GM18498 (cell line): Measurements from ENCODE around the gene TP63.

Source experiments
- ATAC-seq: cut with Tn5 transposase; IDR thresholded peaks from one replicate; pipeline ENCODE4 v1.9.1; 2021; ENCODE audit warnings: mild to moderate bottlenecking, moderate library complexity; ENCODE audit not compliant: unreplicated experiment

TP63 gene

DNA sequence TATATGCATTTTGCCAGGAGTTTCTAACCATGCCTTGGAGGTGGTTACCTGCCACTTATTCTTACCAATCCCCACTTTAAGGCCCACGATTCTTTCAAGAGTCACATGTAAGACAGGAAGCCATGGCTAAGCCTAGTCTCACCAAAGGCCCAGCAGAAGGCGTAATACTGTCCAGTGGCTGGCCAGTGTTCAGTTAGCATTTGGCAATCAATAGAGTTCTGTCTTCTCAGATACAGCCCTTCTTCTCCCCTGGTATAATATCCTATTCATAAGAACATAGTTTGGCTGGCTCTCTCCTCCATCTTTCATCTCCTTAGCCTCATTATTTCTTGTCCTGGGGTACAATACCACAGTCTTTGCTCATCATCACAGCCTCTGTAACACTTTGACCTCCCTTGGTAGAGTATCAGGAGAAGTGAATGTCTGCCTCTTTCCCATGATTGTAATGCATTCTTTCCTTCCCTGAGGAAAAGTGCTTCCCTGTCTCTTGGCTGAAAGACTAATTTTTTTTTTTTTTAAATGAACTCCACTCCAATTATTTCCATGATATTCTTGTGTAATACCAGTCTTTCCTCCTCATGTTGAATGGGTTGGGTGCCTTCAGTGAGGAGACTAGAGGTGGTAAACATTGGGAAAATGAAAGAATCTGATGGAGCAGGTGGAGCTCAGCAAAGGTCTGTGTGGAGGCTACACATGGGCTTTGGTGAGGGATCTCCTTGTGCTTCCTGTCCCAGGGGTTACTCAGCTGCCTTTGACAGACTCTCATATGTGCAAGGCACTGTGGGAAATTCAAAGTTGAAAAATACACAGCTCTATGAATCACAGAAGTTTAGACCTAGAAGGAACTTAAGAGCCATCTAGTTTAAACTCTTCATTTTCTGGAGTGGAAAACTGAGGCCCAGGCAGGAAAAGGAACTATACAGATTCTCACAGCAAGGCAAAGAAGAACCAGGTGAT lies 271.3 kb downstream of the TP63 start:
- ATAC-seq: no peak

DNA sequence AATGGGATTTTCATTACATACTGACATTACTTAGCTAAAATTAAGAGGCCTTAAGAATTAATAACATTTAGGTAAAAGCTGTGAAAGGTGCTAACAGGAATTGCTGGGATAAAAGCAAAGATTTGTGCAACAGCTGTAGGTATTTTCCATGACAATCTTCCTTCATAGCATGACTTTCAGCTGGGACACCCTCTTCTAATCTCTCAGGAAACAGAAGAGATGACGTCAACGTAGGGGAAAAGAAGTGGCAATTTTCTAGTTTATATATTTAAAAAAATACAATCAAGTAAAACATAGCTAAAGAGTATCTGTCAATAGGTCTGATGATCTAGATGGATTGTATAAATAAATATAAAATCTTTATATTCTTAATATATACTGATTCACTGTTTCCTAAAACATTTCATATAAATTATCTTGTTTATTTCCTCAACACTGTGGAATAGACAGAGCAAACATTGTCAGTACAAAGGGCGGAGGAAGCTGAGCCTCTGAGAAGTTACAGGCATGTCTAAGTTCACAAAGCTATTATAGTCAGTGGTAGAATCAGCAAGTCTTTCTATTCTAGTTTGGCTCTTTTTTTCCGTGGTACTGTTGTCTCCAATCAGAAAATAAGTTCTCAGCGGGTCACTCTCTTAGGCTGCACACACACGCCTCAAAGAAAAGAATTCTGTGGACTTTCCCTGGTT lies 272.5 kb downstream of the TP63 start:
- ATAC-seq: no peak

GRCh38 chr3:189907803-189908202 lies 276.6 kb downstream of the TP63 start:
- no peak for ATAC-seq

GRCh38 chr3:189908646-189909045 lies 277.5 kb downstream of the TP63 start:
- ATAC-seq: no peak

DNA sequence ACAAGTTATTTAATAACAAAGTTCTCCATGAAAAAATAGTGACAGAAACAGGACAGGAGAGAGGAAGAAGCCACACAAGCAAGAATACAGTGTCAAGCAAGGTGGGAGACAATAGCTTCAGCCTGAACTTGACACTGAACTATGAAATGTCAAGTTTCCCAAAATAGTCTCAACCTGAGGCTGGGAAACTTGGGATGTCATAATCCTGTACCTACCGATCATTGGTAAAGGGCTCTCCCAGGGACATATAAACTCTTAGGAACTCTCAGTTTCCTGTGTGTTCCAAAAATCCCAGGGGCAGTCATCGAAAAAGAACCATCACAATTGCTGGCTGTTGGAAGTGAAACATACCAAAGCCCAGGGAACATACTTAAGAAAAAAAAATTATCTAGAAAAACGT lies 277.9 kb downstream of the TP63 start:
- no peak for ATAC-seq

- no peak for ATAC-seq
Measured at GRCh38 chr3:189909573-189909972, 278.4 kb downstream of the TP63 start.

GRCh38 chr3:189911001-189911400 lies 279.8 kb downstream of the TP63 start:
- no peak for ATAC-seq

DNA sequence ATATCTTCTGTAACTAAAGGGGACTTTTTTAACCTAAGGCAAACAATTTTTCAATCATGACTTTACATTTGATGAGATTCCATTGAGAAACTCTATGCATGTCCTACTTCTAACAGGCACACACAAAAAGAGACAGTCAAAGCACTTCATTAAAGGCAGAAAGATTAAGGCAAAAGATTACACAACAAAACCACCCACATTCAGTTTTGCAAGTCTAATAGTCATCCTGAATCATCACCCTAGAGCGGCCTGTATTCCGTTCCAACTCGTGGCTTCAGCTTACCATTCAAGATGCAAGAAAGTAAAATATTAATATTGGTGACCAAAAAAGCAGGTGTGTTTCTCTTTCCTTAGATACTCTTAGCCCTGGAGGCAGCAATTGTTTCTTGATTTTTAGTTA lies 283.6 kb downstream of the TP63 start:
- ATAC-seq: no peak

DNA sequence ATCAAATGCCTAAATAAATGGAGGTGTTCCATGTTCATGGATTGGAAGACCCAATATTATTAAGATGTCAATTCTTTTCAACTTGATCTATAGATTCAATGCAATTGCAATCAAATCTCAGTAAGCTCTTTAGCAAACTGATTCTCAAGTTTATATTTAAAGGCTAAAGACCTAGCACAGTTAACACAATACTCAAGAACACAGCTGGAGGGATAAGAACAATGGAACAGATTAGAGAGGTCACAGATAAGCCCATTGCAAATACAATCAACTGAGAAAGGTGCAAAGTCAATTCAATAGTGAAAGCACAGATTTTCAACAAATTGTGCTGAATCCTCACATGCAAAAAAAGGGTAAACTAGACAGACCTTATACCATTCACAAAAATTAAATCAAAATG lies 290.6 kb downstream of the TP63 start:
- no peak for ATAC-seq

DNA sequence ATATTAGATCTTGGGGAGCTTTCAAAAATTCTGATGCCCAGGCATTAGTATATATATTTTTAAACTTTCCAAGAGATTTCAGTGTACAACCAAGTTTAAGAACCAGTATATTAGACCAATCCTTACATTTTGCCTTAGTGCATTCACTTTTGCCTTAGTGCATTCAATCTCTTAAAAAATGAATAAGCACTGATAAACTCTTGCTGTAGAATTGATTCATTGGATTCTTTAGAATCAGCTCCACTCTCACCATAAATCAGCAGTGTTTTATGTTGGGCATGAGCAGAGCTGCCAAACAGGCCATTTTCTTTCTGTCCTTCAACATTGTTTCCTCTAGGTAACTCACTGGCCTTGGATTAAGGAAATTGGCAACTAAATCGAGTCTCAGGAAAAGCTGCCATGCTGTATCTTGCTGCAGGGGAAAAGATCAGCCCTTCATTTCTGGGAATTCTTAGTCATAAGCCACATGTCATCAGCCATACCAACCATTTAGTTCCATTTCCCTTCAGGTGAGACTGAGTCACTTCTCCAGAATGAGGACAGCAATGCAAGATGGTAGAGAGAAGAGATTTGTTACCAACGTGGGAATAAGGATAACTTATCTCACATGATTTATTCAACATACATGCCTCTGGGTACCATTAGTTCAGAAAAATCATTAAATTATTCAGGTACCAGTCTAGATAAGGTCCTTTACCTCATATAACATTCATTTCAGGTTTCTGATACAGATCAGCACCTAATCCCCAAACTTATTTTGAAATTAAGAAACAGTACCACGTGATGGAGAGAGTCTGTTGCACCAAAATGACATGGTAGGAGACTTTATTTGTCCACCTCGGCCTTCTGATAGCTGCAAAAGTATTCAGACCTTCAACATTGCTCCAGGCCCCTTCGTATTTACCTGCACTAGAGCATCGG lies 297.0 kb downstream of the TP63 start:
- no peak for ATAC-seq

DNA sequence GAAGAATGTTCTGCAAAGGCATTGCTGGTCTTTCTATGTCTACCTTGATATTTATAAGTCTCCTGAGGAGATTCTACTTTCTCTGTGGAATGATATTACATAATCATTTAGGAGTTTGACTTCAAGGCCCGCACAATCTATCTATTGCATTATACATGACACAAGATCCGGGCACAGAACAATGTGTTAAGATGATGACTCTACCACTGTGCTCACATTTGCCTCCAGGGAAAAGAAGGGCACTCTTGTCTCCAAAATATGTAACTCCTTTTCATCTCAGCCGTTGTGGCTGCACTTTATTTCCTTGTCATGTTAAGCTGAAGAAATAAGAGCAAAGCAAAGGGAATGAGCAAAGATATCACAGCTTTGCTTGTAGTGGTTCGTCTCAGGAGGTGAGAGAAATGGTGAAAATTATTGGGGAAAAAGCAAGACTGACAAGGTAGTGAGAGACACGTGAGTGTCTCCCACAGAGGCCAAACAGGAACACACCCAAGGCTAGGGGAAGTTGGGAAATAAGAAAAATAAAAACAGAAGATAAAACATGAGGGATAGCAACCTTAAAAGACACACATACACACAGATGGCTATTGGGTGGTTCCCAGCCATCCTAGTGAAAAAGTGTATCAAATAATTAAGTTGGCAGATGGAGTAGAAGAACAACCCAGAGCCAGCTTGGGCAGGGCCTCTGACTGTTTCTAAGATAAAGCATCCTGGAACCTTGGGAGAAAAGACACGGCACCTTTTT lies 305.2 kb downstream of the TP63 start:
- ATAC-seq: no peak

GRCh38 chr3:189937302-189938127 lies 306.3 kb downstream of the TP63 start:
- no peak for ATAC-seq

- ATAC-seq: no peak
Measured at GRCh38 chr3:189941125-189941524, 309.9 kb downstream of the TP63 start.

DNA sequence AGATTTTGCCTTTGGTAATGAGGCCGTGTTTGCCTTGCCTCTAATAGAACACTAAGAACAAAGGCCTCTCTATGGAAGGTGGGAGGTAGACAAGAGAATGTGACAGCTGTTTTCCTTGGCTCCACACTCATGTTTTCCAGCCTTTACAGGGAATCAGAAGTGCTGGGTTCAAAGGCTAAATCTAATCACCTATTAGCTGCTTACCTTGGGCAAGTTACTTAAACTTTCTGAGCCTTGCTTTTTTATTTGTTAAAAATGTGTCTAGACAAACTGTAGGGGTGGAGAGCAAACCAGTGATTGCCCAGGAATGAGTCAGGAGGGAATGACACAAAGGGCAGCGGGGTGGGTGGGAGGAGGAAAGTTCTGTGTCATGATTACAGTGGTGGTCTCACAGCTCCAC lies 310.5 kb downstream of the TP63 start:
- no peak for ATAC-seq

DNA sequence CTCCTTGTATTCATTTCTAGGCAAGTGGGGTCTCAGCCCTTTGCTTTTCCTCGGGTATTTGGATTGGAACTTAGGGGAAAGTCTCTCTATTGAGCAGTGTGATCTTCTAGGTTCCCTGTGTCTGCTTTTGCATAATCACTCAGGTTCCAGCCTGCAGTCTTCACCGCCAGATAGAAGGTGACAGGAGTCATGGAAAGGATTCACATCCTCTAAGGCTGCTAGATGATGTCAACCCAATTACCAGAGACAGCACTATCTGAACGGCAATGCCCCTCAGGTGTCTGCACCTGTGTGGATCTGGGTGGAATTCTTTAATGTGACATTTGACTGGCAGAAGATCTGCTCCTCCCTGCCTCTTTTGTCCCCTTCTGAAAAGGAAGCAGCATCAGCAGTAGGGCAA lies 311.8 kb downstream of the TP63 start:
- ATAC-seq: no peak

- no peak for ATAC-seq
Measured at GRCh38 chr3:189944285-189945145, 313.3 kb downstream of the TP63 start.

- no peak for ATAC-seq
Measured at GRCh38 chr3:189945935-189946709, 314.9 kb downstream of the TP63 start.
